HG03469 (cell line): Measurements from ENCODE around the gene PRKAG2.

Source experiments
- ATAC-seq: cut with Tn5 transposase; IDR thresholded peaks from one replicate; pipeline ENCODE4 v1.9.1; 2021; ENCODE audit warnings: mild to moderate bottlenecking, moderate library complexity, moderate number of reproducible peaks; ENCODE audit not compliant: unreplicated experiment

The PRKAG2 gene

GRCh38 chr7:151603951-151604350 is 273.0 kb downstream of the PRKAG2 start:
- ATAC-seq, result no peak

GRCh38 chr7:151601521-151602305 is 275.2 kb downstream of the PRKAG2 start:
- no peak for ATAC-seq

GRCh38 chr7:151600331-151600730 is 276.6 kb downstream of the PRKAG2 start:
- no peak for ATAC-seq

- ATAC-seq, result no peak
Measured at GRCh38 chr7:151599401-151600227, 277.3 kb downstream of the PRKAG2 start.

GRCh38 chr7:151597541-151598444 is 279.1 kb downstream of the PRKAG2 start:
- ATAC-seq, result no peak

- no peak for ATAC-seq
Measured at GRCh38 chr7:151595702-151596350, 281.1 kb downstream of the PRKAG2 start.

- ATAC-seq, result no peak
Measured at GRCh38 chr7:151592868-151593486, 283.9 kb downstream of the PRKAG2 start.

- no peak for ATAC-seq
Measured at GRCh38 chr7:151592330-151592729, 284.6 kb downstream of the PRKAG2 start.

GRCh38 chr7:151591866-151592265 is 285.0 kb downstream of the PRKAG2 start:
- no peak for ATAC-seq

GRCh38 chr7:151590850-151591771 is 285.8 kb downstream of the PRKAG2 start:
- ATAC-seq, result no peak

- no peak for ATAC-seq
Measured at GRCh38 chr7:151590071-151590849, 286.7 kb downstream of the PRKAG2 start.

GRCh38 chr7:151588982-151589381 is 287.9 kb downstream of the PRKAG2 start:
- no peak for ATAC-seq

- ATAC-seq, result no peak
Measured at GRCh38 chr7:151586531-151587260, 290.2 kb downstream of the PRKAG2 start.

- no peak for ATAC-seq
Measured at GRCh38 chr7:151585744-151586393, 291.0 kb downstream of the PRKAG2 start.

- no peak for ATAC-seq
Measured at GRCh38 chr7:151581741-151582140, 295.2 kb downstream of the PRKAG2 start.

- ATAC-seq, result no peak
Measured at GRCh38 chr7:151579644-151580043, 297.3 kb downstream of the PRKAG2 start.

GRCh38 chr7:151575410-151575809 is 301.5 kb downstream of the PRKAG2 start:
- ATAC-seq, result no peak
